ENCODE measurements around the gene CHMP1A. TPM values are rescaled to one million over a fixed set of nuclear protein-coding genes. Genes with fewer than 3 reads are reported as not detected.

Gene CHMP1A
- total RNA-seq, 1 donor from 2014 or later = 132 TPM

- DNase-seq (ENCODE audit: low read depth) = no peak
- TF ChIP-seq CTCF (conservative IDR thresholded peaks at IDR 0.05; ENCODE audit: low read depth, low read length) = peak; percentile 78
- peak overlapping the region; percentile 60 for H3K4me3 ChIP-seq (ENCODE audit: low read depth, low read length)
Measured at GRCh38 chr16:89615596-89616090, 41.9 kb downstream of the CHMP1A start.

GRCh38 chr16:89615176-89615575, 42.3 kb downstream of the CHMP1A start:
- no peak for TF ChIP-seq CTCF (conservative IDR thresholded peaks at IDR 0.05; ENCODE audit: low read depth, low read length)
- DNase-seq (ENCODE audit: low read depth) = no peak
- H3K4me3 ChIP-seq (ENCODE audit: low read depth, low read length) = peak overlapping the region; percentile 60

- DNase-seq (ENCODE audit: low read depth) = no peak
- no peak for TF ChIP-seq CTCF (conservative IDR thresholded peaks at IDR 0.05; ENCODE audit: low read depth, low read length)
- H3K4me3 ChIP-seq (ENCODE audit: low read depth, low read length) = peak overlapping the region; percentile 60
Measured at GRCh38 chr16:89613954-89614459, 43.5 kb downstream of the CHMP1A start.

GRCh38 chr16:89613231-89613953, 44.1 kb downstream of the CHMP1A start, which contains the start of gene DPEP1:
Gene DPEP1, plus strand, starts transcription at chr16:89613642. Its CDS starts 16,769 bp downstream, at chr16:89630411.
- TF ChIP-seq CTCF (conservative IDR thresholded peaks at IDR 0.05; ENCODE audit: low read depth, low read length) = no peak
- peak within 1 kb of the TSS; percentile 60 for H3K4me3 ChIP-seq (ENCODE audit: low read depth, low read length)
- no peak for DNase-seq (ENCODE audit: low read depth)

GRCh38 chr16:89612415-89613166, 44.9 kb downstream of the CHMP1A start:
- no peak for TF ChIP-seq CTCF (conservative IDR thresholded peaks at IDR 0.05; ENCODE audit: low read depth, low read length)
- DNase-seq (ENCODE audit: low read depth) = no peak
- no peak overlapping the region for H3K4me3 ChIP-seq (ENCODE audit: low read depth, low read length)

- H3K4me3 ChIP-seq (ENCODE audit: low read depth, low read length) = no peak overlapping the region
Measured at GRCh38 chr16:89610108-89610453, 47.4 kb downstream of the CHMP1A start.

More at GRCh38 chr16:89610108-89610453, 47.4 kb downstream of the CHMP1A start:
- no peak for DNase-seq (ENCODE audit: low read depth)
- no peak for TF ChIP-seq CTCF (conservative IDR thresholded peaks at IDR 0.05; ENCODE audit: low read depth, low read length)

Measured in epithelial cell of proximal tubule (primary cell).